HG03571 (cell line): ENCODE data around the gene TBL1X.
"Not testable (repeated sequence)": the region's sequence is repeated elsewhere in the genome, so short reads cannot be mapped to it uniquely, and the experiment has no call there.

Experiments used
- ATAC-seq: cut with Tn5 transposase; IDR thresholded peaks from one replicate; pipeline ENCODE4 v1.9.1; 2021; ENCODE audit not compliant: unreplicated experiment

Gene TBL1X

GRCh38 chrX:9464435-9465371 is at the start of gene TBL1X:
TBL1X (plus strand) TSS chrX:9465058; CDS start chrX:9653587, 188,529 bp downstream.
- ATAC-seq = peak; percentile 31

GRCh38 chrX:9416562-9417348 is 48.1 kb upstream of the TBL1X start:
- ATAC-seq = no peak

- ATAC-seq = no peak
Measured at GRCh38 chrX:9418262-9418661, 46.6 kb upstream of the TBL1X start.

GRCh38 chrX:9420275-9421265 is 44.3 kb upstream of the TBL1X start:
- ATAC-seq = no peak

GRCh38 chrX:9429767-9430166 is 35.1 kb upstream of the TBL1X start:
- no peak for ATAC-seq

- ATAC-seq = no peak
Measured at GRCh38 chrX:9430346-9430921, 34.4 kb upstream of the TBL1X start.

GRCh38 chrX:9431281-9431680 is 33.6 kb upstream of the TBL1X start:
- no peak for ATAC-seq

- no peak for ATAC-seq
Measured at GRCh38 chrX:9433596-9433995, 31.3 kb upstream of the TBL1X start.

- no peak for ATAC-seq
Measured at GRCh38 chrX:9434051-9434550, 30.8 kb upstream of the TBL1X start.

- ATAC-seq = not testable (repeated sequence)
Measured at GRCh38 chrX:9435086-9435485, 29.8 kb upstream of the TBL1X start.

GRCh38 chrX:9436812-9437211 is 28.0 kb upstream of the TBL1X start:
- no peak for ATAC-seq

- ATAC-seq = no peak
Measured at GRCh38 chrX:9438933-9439494, 25.8 kb upstream of the TBL1X start.

- no peak for ATAC-seq
Measured at GRCh38 chrX:9440116-9440844, 24.6 kb upstream of the TBL1X start.

- no peak for ATAC-seq
Measured at GRCh38 chrX:9442056-9442455, 22.8 kb upstream of the TBL1X start.

- ATAC-seq = no peak
Measured at GRCh38 chrX:9443327-9443726, 21.5 kb upstream of the TBL1X start.

- no peak for ATAC-seq
Measured at GRCh38 chrX:9447906-9448305, 17.0 kb upstream of the TBL1X start.

- no peak for ATAC-seq
Measured at GRCh38 chrX:9456250-9457074, 8.4 kb upstream of the TBL1X start.

- ATAC-seq = not testable (repeated sequence)
Measured at GRCh38 chrX:9458034-9458433, 6.8 kb upstream of the TBL1X start.
